GM21390 (cell line): ENCODE results near the gene COL19A1.
A peak's percentile ranks its signal among the peaks of the same experiment; 100 is the strongest.
"Not testable (repeated sequence)": the region's sequence is repeated elsewhere in the genome, so short reads cannot be mapped to it uniquely, and the experiment has no call there.

ENCODE experiments used
- ATAC-seq: cut with Tn5 transposase; IDR thresholded peaks from one replicate; pipeline ENCODE4 v1.9.1; 2021; ENCODE audit not compliant: unreplicated experiment

The COL19A1 gene

DNA sequence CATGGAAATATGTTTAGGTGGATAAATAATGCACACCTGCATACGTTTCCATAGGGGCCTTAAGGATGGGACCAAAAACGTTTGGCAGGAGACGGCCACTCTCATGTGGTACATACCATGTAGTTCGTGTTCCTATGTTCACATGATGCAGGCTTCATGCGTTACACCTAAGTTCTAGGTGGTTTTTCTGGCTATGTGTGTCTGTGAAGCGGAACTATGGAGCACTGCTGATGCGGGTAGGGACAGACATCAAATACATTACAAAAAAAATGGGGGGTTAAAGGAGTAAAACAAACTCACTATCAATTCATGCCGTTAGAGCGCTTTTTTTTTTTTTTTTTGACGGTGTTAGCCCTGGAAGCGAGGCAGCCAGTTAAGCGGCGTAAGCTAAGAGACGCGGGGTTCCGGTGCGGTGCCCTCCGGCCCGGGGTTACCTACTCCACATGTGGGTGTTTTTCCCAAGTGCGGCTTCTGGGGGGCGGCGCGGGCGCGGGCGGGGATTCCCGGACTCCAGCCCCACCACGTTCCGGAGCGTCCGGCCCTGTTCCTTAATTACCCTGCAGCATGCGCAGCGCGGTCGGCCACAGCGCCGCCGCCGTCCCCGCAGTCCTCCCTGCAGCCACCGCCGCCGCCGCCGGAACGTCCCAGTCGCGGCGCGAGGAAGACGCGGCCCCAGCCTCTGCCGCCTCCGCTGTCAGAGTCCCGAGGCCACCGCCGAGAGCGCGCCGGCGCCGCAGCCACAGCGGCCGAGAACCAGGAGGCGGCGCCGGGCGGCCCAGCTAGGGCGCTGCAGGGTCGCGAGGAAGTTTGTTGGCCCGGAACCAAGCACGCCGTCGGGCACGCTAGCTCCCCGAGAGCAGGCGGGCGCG is 648 bp downstream of the COL19A1 start:
- ATAC-seq = peak; percentile 62

DNA sequence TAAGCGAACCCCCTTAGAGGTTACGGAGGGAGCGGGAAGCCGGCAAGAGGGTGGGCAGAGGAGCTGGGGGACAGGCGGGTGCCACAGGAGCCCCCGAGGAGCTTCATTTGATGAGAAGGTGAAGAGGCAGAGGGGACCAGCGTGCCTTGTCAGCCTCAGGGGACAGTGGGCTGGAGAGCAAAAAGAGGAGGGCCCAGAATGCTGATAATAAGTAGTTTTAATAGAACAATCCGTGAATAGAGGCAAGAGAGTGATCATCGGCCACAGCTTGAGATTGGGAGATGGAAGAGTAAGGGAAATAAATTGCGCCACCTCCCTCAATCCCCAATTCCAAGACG is 1.3 kb downstream of the COL19A1 start:
- no peak for ATAC-seq

DNA sequence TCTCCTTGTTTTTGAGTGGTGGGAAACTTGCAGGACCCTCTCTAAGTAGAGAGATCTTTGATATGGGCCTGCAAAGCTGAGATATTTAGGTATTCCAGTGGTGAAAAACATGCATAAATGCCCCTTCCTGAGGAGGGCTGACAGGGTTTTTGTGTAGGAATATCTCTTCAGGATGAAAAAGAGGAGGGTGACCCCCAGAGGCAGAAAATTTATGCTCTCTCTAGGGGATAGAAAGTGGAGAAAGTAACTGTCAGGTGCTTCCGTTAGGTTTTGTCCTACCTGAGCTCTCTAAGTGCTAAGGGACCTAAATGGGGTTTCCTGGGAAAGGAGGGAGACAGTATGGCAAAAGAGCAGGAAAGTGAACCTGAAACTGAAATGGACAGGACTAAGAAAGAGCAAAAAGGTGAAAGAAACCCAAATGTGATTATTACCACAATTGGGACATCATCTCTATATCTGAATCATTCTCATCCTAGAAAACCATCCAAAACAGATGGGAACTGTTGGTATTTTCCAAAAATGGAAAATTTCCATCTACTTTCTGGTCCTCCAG is 2.0 kb downstream of the COL19A1 start:
- no peak for ATAC-seq

DNA sequence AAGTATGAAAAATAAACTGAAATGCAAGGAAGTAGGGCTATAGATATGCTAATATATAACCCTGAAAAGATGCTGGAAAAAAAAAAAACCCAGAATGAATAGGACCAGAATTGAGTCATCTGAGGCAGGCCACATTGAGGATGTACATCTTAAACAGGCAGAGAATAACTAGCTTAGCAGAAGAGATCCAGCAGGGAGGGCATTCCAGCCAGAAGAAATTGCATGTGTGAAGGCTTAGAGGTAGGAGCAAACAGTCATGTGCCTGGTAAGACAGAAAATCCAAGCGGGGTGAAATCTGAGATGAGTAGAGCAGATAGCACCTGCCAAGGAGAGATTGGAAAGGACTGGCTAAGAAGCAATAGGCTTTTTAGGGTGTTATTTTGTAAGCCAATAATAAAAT is 2.6 kb downstream of the COL19A1 start:
- ATAC-seq = no peak

DNA sequence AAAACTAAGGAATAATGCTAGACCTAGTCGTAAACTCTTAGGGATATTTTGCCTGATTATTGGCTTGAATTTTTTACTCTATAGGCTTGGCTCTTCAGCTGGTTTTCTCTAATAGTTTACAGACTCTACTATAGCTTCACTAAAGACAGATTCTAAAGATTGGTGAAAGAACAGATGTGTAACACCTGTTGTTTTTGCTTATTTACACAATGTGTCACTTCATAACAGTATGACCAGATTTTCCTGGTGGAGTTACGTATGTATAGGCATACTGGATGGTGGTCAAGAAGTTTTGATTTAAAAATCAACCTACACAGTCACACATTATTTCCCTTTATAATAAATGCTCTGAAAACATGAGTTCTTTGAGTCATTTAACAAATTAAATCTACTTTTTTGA is 4.8 kb downstream of the COL19A1 start:
- ATAC-seq = no peak

DNA sequence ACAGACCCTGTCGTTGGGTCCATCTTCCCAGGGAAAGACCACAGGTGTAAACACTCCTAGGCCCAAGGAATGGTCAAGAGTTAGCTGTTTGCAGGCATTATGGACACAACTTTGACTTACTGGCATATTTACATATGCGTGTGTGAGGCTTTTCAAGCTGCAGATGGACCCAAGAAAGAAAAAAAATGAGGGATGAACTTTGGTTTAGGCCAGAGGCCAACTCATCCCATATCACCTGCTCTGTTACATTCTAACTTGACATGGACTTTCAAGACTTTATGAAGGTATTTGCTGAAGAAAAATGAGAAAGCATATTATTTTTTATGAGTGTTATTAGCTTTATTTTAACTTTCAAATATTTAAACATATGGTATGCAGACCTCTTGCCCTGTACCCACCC is 6.9 kb downstream of the COL19A1 start:
- no peak for ATAC-seq

DNA sequence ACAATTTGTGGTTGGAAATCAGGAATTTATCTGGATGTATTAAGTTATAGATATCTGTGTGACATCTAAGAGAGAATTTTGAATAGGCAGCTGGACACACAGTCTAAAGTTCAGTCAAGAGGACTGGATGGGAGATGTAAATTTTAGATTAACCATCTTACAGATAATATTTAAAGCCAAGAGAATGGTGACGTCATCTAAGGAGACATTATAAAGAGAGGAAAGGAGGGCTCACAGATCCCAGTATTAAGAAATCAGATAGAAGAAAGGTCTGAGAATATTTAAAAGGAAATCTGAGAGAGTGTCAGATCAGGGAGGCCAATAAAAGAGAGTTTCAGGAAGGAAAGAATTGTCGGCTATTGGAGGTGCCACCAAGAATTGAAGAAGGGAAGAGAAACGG is 9.4 kb downstream of the COL19A1 start:
- ATAC-seq = no peak

DNA sequence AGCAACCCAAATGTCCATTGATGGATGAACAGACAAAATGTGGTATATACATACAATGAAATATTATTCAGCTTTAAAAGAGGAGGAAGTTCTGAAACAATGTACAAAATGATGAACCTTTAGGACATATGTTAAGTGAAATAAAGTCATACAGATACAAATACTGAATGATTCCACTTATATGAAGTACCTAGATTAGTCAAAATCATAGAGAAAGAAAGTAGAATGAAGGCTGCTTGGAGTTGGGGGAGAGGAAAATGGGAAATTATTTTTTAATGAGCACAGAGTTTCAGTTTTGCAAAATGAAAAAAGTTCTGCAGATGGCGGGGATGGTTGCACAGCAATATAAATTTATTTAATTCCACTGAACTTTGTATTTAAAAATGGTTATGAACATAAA is 12.4 kb downstream of the COL19A1 start:
- no peak for ATAC-seq

DNA sequence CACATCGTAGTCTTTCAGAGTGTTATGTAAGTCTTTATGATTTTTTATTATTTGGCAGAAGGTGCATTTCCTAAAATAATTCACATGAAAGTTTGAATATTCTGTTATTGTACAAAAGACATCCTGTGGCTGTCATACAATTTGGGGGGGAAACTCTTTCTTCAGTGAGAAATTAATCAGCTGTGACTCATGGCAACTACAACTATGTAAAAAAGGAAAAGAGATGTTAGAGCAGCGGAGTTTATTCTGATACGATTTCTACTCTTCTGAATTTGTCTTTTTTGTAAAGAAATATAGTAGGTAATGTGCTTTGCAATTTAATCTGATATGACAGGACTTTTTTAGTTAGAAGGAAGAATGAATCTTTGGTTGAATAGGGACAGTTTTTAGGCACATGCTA is 14.2 kb downstream of the COL19A1 start:
- ATAC-seq = no peak

DNA sequence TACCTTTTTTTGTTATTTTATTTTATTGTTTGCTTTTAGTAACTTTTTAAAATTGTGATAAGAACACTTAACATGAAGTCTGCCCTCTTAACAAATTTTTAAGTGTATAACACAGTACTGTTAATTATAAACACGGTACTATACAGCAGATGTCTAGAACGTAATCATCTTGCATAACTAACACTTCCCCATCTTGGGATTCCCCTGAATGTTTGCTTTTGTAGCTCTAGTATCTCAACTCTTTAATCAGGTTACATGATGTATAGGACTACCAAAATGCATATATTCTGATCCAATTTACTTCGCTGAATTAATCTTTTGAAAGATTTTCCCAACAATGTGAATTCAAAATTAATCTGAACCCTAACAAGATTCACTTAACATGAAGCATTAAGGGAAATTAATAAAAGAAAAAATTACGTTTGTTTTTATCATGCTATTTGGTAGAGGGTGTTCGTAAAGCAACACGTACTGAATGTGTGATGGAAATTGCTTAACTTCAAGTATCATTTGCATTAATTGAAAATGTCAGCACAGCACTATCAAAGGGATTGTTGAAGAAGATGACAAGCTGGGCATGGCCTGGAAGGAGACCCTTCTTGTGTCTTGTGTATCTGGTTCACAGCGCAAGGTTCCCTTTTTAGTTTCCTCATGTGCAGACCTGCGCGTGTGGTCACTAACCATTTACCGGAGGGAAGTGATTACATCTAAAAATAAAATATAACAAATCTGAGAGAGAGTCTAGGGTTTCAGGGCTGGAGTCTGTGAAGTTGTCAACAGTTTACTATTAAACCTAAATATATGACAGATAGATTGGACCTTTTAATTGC is 15.2 kb downstream of the COL19A1 start:
- peak; percentile 88 for ATAC-seq

DNA sequence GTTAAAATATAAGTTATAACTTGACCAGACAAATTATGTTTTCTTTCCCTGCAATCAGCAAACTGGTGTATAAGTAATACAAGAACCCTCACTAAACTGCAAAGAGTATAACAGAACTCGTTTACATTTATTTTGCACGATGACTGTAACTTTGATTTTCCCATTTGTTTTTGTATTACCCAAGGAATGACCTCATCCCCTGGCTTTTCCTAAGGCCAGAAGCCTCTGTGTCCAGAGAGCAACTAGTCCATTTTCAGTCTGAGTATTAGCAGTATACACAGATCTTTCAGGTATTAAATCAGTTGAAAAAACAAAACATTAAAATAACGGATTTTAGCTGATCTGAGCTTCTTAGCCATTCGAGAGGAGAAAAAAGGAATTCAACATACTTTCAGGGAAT is 17.2 kb downstream of the COL19A1 start:
- ATAC-seq = no peak

DNA sequence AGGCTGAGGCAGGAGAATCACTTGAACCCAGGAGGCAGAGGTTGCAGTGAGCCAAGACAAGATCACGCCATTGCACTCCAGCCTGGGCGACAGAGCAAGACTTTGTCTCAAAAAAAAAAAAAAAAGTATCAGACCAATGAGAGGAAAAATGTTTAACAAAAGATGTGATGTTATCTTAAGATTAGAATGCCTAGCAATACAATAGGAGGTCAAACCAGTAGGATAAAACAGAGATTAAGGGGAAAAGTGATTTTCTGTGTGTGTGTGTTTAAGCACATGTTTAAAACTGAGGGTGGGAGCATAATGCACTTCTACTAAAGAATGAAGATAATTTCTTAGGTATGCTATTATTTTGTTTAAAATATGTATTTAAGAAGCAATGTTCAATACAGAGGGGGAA is 17.9 kb downstream of the COL19A1 start:
- ATAC-seq = no peak

DNA sequence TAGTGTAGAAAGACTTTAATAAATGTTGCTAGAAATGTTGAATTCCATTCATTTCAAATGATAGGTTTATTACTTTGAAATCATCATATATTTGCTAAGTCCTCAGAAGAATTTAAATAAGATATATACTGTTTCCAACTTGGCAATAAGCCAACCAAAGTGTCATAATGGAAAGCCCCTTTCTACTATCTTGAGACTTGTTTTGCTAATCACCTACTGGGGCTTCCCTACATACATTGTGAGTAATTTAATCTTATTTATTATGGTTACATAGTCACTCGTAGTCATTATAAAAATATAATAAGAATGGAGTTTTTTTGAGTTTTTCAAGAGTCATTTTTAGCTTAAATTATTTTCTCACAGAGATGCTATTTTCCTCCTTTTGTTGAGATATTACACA is 20.7 kb downstream of the COL19A1 start:
- no peak for ATAC-seq

DNA sequence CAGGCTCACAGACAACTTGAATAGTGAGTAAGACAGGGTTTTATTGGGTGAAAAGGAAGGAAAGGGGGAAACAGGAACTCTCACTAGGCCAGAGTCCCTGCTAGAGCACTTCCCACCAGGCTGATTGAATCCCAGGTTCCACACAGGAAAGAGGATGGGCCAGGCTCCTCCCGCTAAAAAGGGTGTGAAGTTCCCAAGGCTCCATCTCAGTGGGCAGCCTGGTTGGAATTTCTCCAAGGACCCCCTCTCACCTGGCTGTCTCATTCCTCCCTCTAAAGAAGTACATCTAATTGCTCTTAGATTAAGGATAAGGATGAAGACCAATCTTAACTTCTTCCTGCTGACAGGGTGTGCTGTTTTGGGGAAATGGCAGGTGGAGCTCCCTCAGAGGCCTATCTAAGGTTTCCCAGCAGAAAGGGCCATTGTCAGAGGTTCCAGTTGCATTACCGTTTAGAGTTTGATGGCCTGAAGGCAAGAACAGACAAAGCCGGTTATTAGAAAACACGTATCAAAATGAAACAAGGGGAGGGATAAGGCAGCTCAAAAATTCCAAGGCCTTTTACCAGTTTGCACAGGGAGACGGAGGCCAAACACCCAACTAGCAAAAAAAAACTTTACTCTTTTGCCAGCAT is 21.5 kb downstream of the COL19A1 start:
- no peak for ATAC-seq

DNA sequence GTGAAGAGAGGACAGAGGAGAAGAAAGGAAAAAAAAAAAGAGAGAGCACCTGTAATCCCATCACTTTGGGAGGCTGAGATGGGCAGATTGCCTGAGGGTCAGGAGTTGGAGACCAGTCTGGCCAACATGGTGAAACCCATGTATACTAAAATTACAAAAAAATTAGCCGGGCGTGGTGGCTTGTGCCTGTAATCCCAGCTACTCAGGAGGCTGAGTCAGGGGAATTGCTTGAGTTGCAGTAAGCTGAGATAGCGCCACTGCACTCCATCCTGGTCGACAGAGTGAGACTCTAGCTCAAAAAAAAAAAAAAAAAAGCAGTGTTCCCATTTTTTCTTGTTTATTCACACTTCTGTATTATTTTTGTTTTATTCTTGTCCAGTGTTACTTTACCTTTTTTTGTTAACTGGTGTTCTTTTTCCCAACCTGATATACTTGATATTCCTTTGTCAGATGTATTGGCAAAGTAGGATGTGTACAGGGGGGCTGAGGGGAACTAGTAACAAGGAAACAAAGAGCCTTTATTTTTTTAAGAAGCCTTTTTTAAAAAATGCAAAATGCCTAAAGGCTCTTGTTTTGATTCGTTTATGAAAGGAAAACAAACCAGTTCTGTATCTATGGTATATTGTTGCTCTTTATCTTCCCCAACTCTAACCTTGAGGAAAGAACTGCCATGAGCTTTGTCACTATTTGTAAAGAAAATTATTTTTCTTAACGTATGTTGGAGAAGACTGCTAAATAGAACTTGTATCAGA is 22.3 kb downstream of the COL19A1 start:
- no peak for ATAC-seq

DNA sequence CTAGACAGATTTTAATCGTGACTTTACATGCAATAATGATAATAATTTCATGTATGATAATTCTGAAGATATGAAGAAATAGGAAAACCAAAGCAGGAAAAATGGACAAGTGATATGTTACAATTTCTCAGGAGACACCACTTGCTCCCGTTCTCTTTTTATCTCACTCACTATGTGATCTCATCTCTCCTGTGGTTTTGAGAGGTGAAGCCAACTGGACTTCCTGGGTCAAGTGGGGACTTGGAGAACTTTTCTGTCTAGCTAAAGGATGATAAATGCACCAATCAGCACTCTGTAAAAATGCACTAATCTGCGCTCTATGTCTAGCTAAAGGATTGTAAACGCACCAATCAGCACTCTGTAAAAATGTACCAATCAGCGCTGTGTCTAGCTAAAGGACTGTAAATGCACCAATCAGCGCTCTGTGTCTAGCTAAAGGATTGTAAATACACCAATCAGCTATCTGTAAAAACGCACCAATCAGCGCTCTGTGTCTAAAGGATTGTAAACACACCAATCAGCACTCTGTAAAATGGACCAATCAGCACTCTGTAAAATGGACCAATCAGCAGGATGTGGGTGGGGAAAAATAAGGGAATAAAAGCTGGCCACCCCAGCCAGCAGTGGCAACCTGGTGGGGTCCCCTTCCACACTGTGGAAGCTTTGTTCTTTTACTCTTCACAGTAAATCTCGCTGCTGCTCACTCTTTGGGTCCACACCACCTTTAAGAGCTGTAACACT is 23.0 kb downstream of the COL19A1 start:
- not testable (repeated sequence) for ATAC-seq

DNA sequence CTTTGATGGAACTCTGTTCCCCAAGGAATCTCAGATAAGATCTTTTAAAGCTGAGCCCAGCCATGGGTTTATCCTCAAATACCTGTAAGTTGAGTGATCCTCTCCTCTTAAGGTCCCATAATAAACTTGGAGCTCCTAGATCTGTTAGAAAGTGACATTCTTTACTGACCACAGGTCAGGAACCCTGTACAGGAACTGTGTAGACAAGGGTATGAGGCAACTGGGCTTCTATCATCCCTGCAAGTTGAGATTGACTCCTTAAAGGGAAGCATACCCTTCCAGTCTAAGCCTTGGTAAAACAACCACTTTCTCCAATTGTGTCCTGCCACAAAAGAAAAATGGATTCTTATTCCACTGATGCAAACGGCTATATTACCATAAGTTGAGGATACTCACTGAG is 26.2 kb downstream of the COL19A1 start:
- ATAC-seq = not testable (repeated sequence)

DNA sequence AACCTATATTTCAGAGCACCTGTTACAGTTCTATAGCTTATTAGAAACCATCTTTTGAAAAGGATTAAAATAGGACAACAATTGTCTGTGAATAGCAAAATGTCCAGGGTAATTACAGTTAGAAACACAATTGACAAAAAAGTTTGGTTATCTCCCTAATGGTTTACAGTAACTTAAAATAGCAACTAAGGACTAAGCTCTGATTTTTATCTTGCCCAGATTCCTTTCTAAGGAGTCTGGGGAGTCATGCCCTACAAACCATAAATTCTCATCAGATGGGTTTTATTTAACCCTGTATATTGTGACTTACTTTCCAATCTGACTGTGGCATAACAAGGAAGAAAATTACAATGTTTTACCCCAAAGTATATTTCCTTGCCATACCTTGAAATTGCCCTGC is 26.9 kb downstream of the COL19A1 start:
- ATAC-seq = not testable (repeated sequence)

DNA sequence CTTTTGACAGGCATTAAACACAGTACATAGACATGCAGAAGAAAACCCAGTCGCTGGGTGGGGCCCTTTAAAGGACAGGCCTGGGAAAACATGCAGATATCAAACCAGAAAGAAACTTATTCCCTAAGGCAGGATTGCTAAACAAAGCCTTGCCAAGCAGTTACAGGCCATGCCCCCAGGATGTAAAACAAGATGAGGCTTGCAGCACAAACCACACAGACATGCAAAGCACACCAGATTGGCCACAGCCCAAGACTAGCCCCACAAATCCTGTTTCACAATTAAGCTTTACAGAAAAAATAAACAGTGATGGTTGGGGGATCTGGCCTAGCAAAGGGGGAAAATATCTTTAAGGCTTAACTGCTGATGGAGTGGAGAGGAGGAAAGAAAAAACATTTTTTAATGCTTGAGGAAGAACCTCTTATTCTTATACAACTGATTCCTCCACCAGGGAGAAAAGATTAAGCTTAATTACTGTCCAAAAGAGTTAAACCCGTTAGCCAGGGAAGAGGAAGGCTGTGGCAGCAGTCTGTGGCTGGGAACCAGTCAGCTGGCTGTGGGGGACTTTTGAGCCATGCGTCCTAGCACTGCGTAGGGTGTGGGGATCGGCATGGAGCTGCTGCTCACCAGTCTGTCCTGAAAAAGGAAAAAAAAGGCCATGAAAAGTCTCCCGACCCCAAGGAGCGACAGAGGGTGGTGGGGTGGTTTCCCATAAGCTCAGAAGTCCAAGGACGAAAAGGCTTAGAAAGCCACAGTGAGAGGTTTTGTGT is 28.4 kb downstream of the COL19A1 start:
- ATAC-seq = no peak
